Measurements from ENCODE around the gene ZNF211. TPM values are rescaled to one million over a fixed set of nuclear protein-coding genes. Genes with fewer than 3 reads are reported as not detected.
A peak's percentile ranks its signal among the peaks of the same experiment; 100 is the strongest.

ZNF211 gene
- total RNA-seq, 1 experiment from 2014 or later, result 17.6 TPM

- TF ChIP-seq ZNF281 (CRISPR knock-in tag; IDR thresholded peaks at IDR 0.05) (peak; percentile 97), NFATC4 (CRISPR knock-in tag; IDR thresholded peaks at IDR 0.05) (no peak), ATF2 (CRISPR knock-in tag; IDR thresholded peaks at IDR 0.05; ENCODE audit: borderline replicate concordance, low read depth) (peak; percentile 93), MYBL2 (CRISPR knock-in tag; IDR thresholded peaks at IDR 0.05) (peak; percentile 93), MAX (CRISPR knock-in tag; IDR thresholded peaks at IDR 0.05) (peak; percentile 100), E2F1 (CRISPR knock-in tag; IDR thresholded peaks at IDR 0.05) (peak; percentile 97), ZBTB43 (CRISPR knock-in tag; IDR thresholded peaks at IDR 0.05) (peak; percentile 97), JAZF1 (CRISPR knock-in tag; IDR thresholded peaks at IDR 0.05) (no peak), NR2C2 (CRISPR knock-in tag; IDR thresholded peaks at IDR 0.05) (peak; percentile 86; the same call in 1 of the 2 replicates), GTF2I (CRISPR knock-in tag; conservative IDR thresholded peaks at IDR 0.05) (no peak), CBFB (CRISPR knock-in tag; IDR thresholded peaks at IDR 0.05; ENCODE audit: low read depth) (no peak), TEAD1 (CRISPR knock-in tag; IDR thresholded peaks at IDR 0.05) (peak; percentile 94), ZNF317 (CRISPR knock-in tag; IDR thresholded peaks at IDR 0.05; ENCODE audit: borderline replicate concordance, low read depth) (peak; percentile 75; the same call in 1 of the 2 replicates), ATF3 (CRISPR knock-in tag; conservative IDR thresholded peaks at IDR 0.05) (peak; percentile 91), OVOL2 (CRISPR knock-in tag; IDR thresholded peaks at IDR 0.05; ENCODE audit: borderline replicate concordance) (no peak), ZMAT4 (CRISPR knock-in tag; IDR thresholded peaks at IDR 0.05) (no peak), SMAD3 (CRISPR knock-in tag; IDR thresholded peaks at IDR 0.05; ENCODE audit: borderline replicate concordance) (peak; percentile 95), ZNF396 (CRISPR knock-in tag; IDR thresholded peaks at IDR 0.05; ENCODE audit: borderline replicate concordance) (no peak), SMAD4 (CRISPR knock-in tag; IDR thresholded peaks at IDR 0.05) (peak; percentile 97), AFF4 (CRISPR knock-in tag; IDR thresholded peaks at IDR 0.05; ENCODE audit: borderline replicate concordance) (no peak; the same call in 1 of the 2 replicates), PRRX2 (CRISPR knock-in tag; IDR thresholded peaks at IDR 0.05) (no peak), ZNF423 (CRISPR knock-in tag; IDR thresholded peaks at IDR 0.05) (no peak), MXD4 (CRISPR knock-in tag; IDR thresholded peaks at IDR 0.05; ENCODE audit: borderline replicate concordance) (no peak)
These were observed 49.2 kb upstream of the ZNF211 start, which contains the start of gene ZIK1 (continued) for GRCh38 chr19:57583521-57584416.

Data from WTC11 (cell line).